ENCODE data around the gene TMEM132A. TPM values are rescaled to one million over a fixed set of nuclear protein-coding genes. Genes with fewer than 3 reads are reported as not detected.

The TMEM132A gene
- total and polyA plus RNA-seq, 8 donors = 3.1 to 36.7 (median 4.8) TPM

GRCh38 chr11:60918939-60919265, 5.4 kb upstream of the TMEM132A start:
- FAIRE-seq (no peak), DNase-seq (no peak), ATAC-seq (no peak)
- intact Hi-C loops (cut with DNase I) = no loop called here
- H3K36me3 ChIP-seq = peaks cover 0 to 26% (median 9%) of the 10 kb centered on the region in 3 donors
- H3K4me3 ChIP-seq = no peak overlapping the region
- no peaks in the 10 kb centered on the region for H3K9me3 ChIP-seq
- no peaks in the 10 kb centered on the region for H3K27me3 ChIP-seq
- H3K27ac ChIP-seq = no peak overlapping the region
- H3K4me1 ChIP-seq = peaks cover 0 to 9% (median 9%) of the 10 kb centered on the region in 3 donors
- 67 to 72% methylated on average over 2 of the region's 2 CpGs for WGBS, 2 donors
- no peak for TF ChIP-seq CTCF (IDR thresholded peaks at IDR 0.05)

GRCh38 chr11:60919320-60919719, 4.9 kb upstream of the TMEM132A start:
- DNase-seq (no peak), ATAC-seq (no peak), FAIRE-seq (no peak)
- no peaks in the 10 kb centered on the region for H3K9me3 ChIP-seq
- intact Hi-C loops (cut with DNase I) = no loop called here
- peaks cover 0 to 26% (median 9%) of the 10 kb centered on the region in 3 donors for H3K36me3 ChIP-seq
- H3K4me1 ChIP-seq = peaks cover 0 to 9% (median 9%) of the 10 kb centered on the region in 3 donors
- no peak for TF ChIP-seq CTCF (IDR thresholded peaks at IDR 0.05)
- 94 to 95% methylated on average over 1 of the region's 1 CpG for WGBS, 2 donors
- no peaks in the 10 kb centered on the region for H3K27me3 ChIP-seq
- H3K27ac ChIP-seq = no peak overlapping the region
- H3K4me3 ChIP-seq = no peak overlapping the region

- ATAC-seq = no peak
- Histone ChIP-seq H3K36me3 (peaks cover 0 to 26% (median 9%) of the 10 kb centered on the region in 3 donors), H3K9me3 (no peaks in the 10 kb centered on the region), H3K27ac (no peak overlapping the region), H3K27me3 (no peaks in the 10 kb centered on the region), H3K4me1 (peaks cover 3 to 11% (median 9%) of the 10 kb centered on the region in 3 donors), H3K4me3 (no peak overlapping the region)
- TF ChIP-seq CTCF (IDR thresholded peaks at IDR 0.05) = no peak
- WGBS, 2 donors = 58 to 69% methylated on average over 2 of the region's 2 CpGs
- intact Hi-C loops (cut with DNase I) = no loop called here
- FAIRE-seq = no peak
- DNase-seq = no peak
These were observed 4.3 kb upstream of the TMEM132A start for GRCh38 chr11:60919956-60920355.

GRCh38 chr11:60921259-60921658, 3.0 kb upstream of the TMEM132A start:
- H3K27me3 ChIP-seq = no peaks in the 10 kb centered on the region
- 91 to 94% methylated on average over 11 of the region's 11 CpGs for WGBS, 2 donors
- H3K36me3 ChIP-seq = peaks cover 0 to 26% (median 9%) of the 10 kb centered on the region in 3 donors
- ATAC-seq (no peak), FAIRE-seq (no peak), DNase-seq (no peak)
- intact Hi-C loops (cut with DNase I) = no loop called here
- no peak overlapping the region for H3K4me3 ChIP-seq
- peaks cover 0 to 8% (median 4%) of the 10 kb centered on the region in 3 donors for H3K4me1 ChIP-seq
- TF ChIP-seq CTCF (IDR thresholded peaks at IDR 0.05) = no peak
- H3K9me3 ChIP-seq = no peaks in the 10 kb centered on the region
- H3K27ac ChIP-seq = no peak overlapping the region

GRCh38 chr11:60921777-60922335, 2.4 kb upstream of the TMEM132A start:
- intact Hi-C loops (cut with DNase I) = no loop called here
- no peak for ATAC-seq
- no peak for DNase-seq
- peaks cover 0 to 8% (median 4%) of the 10 kb centered on the region in 3 donors for H3K4me1 ChIP-seq
- H3K4me3 ChIP-seq = no peak overlapping the region
- FAIRE-seq = no peak
- H3K27me3 ChIP-seq = no peaks in the 10 kb centered on the region
- 88 to 94% methylated on average over 23 of the region's 23 CpGs for WGBS, 2 donors
- no peak for TF ChIP-seq CTCF (IDR thresholded peaks at IDR 0.05)
- H3K36me3 ChIP-seq = peaks cover 0 to 26% (median 9%) of the 10 kb centered on the region in 3 donors
- H3K9me3 ChIP-seq = no peaks in the 10 kb centered on the region
- H3K27ac ChIP-seq = no peak overlapping the region

All from pancreas (tissue), 10 donors.